ENCODE measurements around the gene SLC43A3.
"Not testable (repeated sequence)": the region's sequence is repeated elsewhere in the genome, so short reads cannot be mapped to it uniquely, and the experiment has no call there.

SLC43A3 gene

GRCh38 chr11:57376095-57377090 is 50.5 kb downstream of the SLC43A3 start:
- DNase-seq: no peak

- no peak for DNase-seq
Observed at GRCh38 chr11:57375490-57375889, 51.4 kb downstream of the SLC43A3 start.

- no peak for DNase-seq
Observed at GRCh38 chr11:57374966-57375365, 52.0 kb downstream of the SLC43A3 start.

- DNase-seq: no peak
Observed at GRCh38 chr11:57373146-57373545, 53.8 kb downstream of the SLC43A3 start.

GRCh38 chr11:57370941-57371340 is 56.0 kb downstream of the SLC43A3 start:
- no peak for DNase-seq

- no peak for DNase-seq
Observed at GRCh38 chr11:57370251-57370650, 56.7 kb downstream of the SLC43A3 start.

GRCh38 chr11:57368845-57369232 is 58.1 kb downstream of the SLC43A3 start:
- DNase-seq: no peak

GRCh38 chr11:57368106-57368844 is 58.6 kb downstream of the SLC43A3 start:
- DNase-seq: no peak

GRCh38 chr11:57364851-57365660 is 61.9 kb downstream of the SLC43A3 start:
- DNase-seq: no peak

GRCh38 chr11:57363131-57364080 is 63.5 kb downstream of the SLC43A3 start:
- DNase-seq: no peak

- DNase-seq: no peak
Observed at GRCh38 chr11:57361926-57362325, 65.0 kb downstream of the SLC43A3 start.

GRCh38 chr11:57361420-57361819 is 65.5 kb downstream of the SLC43A3 start:
- DNase-seq: not testable (repeated sequence)

GRCh38 chr11:57360991-57361390 is 65.9 kb downstream of the SLC43A3 start:
- no peak for DNase-seq

GRCh38 chr11:57359896-57360690 is 66.8 kb downstream of the SLC43A3 start:
- DNase-seq: no peak

GRCh38 chr11:57359396-57359795 is 67.5 kb downstream of the SLC43A3 start:
- DNase-seq: no peak

GRCh38 chr11:57358991-57359390 is 67.9 kb downstream of the SLC43A3 start:
- DNase-seq: no peak

- DNase-seq: no peak
Observed at GRCh38 chr11:57358543-57358961, 68.4 kb downstream of the SLC43A3 start.

- no peak for DNase-seq
Observed at GRCh38 chr11:57357856-57358255, 69.1 kb downstream of the SLC43A3 start.

GRCh38 chr11:57357310-57357709 is 69.6 kb downstream of the SLC43A3 start:
- no peak for DNase-seq
